WI38 (cell line): ENCODE results near the gene TSKS.

ENCODE experiments used
- H3K4me3 ChIP-seq: 2 replicates; pipeline ENCODE4 v1.5.1; 2011; ENCODE audit warnings: low read depth, mild to moderate bottlenecking, control low read depth, low read length
- TF ChIP-seq, protein P1 (sequence below): IDR thresholded peaks from 2 replicates; pipeline ENCODE4 v1.5.1; 2012; ENCODE audit warnings: low read depth, mild to moderate bottlenecking, control low read depth, low read length

Gene TSKS

DNA sequence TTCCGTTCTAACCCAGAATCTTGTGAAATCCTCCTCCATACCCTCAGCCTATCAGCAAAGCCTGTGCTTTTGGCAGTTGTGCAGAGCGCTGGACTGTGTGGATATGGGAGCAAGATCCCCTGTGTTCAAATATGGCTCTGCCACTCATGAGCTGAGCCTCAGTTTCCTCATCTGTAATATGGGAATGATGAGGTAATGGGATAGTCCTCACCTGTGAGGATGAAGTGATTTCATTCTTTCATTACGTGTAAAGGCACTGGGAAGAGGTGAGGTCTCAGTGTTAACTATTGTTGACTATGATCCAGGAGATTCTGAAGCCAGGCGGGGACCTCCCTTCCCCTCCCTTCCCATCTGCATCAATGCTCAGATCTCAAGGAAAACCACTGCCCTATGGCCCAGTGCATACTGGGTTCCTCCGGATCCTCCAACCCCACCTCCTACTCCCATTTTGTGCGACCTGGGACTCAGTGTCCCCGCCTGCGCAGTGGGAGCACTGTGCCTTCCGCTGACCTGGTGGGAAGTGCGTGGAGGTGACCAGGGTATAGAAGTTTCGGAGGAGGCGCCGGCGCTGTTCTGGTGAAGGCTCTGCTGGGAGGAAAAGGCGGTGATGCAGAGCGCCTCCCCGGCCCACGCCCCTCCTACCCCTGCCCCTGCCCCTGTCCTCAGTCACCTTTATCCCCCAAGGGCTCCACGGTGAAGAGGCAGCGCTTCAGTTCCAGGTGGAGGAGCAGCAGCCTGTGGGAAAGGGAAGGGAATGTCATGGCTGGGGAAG is 45.0 kb upstream of the TSKS start:
- H3K4me3 ChIP-seq = no peak overlapping the region
- TF ChIP-seq, protein P1, sequence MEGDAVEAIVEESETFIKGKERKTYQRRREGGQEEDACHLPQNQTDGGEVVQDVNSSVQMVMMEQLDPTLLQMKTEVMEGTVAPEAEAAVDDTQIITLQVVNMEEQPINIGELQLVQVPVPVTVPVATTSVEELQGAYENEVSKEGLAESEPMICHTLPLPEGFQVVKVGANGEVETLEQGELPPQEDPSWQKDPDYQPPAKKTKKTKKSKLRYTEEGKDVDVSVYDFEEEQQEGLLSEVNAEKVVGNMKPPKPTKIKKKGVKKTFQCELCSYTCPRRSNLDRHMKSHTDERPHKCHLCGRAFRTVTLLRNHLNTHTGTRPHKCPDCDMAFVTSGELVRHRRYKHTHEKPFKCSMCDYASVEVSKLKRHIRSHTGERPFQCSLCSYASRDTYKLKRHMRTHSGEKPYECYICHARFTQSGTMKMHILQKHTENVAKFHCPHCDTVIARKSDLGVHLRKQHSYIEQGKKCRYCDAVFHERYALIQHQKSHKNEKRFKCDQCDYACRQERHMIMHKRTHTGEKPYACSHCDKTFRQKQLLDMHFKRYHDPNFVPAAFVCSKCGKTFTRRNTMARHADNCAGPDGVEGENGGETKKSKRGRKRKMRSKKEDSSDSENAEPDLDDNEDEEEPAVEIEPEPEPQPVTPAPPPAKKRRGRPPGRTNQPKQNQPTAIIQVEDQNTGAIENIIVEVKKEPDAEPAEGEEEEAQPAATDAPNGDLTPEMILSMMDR = no peak

DNA sequence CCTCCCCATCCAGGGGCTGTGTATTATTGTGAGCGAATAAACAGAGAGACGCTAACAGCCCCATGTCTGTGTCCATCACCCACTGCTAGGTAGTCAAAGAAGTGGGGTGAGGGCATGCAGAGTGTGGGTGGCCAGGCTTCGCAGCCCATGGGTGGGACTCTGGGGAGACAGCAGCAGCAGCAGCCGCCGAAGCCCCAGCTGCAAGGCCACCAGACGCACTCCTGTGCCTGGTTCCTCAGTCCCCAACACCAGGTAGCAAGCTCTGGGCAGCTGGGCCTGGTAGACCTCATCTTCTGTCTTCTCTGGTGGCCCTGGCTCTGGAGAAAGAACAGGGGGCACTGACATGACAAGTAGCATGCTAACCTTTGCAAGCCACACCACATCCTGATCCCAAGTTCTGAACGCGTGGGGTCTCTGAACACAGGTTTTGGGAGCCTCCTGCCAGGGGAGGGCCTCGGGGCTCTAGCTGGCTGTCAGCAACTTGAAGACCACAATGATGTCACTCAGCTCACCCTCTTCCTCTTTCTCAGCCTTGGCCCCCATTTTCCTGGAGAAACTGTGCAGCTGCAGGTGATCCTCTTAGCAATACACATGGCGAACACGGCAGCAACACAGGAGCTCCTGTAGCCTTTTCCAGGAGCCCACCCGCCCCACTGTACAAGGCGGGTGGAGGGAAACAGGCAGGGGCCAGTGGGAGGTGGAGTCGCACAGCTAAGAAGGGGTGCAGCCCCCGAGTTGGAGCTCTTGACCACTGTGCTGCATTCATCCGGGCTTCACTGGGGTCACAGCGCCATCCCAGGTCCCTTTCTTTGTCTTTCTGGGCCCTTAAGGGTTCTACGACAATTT is 44.2 kb upstream of the TSKS start:
- no peak overlapping the region for H3K4me3 ChIP-seq
- TF ChIP-seq, protein P1 = no peak

DNA sequence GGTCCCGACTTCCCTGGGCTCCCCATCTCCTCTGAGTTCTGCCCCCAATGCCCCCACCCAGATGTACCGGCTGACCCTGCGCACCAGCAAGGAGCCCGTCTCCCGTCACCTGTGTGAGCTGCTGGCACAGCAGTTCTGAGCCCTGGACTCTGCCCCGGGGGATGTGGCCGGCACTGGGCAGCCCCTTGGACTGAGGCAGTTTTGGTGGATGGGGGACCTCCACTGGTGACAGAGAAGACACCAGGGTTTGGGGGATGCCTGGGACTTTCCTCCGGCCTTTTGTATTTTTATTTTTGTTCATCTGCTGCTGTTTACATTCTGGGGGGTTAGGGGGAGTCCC is 43.5 kb upstream of the TSKS start:
- TF ChIP-seq, protein P1 = no peak
- no peak overlapping the region for H3K4me3 ChIP-seq

DNA sequence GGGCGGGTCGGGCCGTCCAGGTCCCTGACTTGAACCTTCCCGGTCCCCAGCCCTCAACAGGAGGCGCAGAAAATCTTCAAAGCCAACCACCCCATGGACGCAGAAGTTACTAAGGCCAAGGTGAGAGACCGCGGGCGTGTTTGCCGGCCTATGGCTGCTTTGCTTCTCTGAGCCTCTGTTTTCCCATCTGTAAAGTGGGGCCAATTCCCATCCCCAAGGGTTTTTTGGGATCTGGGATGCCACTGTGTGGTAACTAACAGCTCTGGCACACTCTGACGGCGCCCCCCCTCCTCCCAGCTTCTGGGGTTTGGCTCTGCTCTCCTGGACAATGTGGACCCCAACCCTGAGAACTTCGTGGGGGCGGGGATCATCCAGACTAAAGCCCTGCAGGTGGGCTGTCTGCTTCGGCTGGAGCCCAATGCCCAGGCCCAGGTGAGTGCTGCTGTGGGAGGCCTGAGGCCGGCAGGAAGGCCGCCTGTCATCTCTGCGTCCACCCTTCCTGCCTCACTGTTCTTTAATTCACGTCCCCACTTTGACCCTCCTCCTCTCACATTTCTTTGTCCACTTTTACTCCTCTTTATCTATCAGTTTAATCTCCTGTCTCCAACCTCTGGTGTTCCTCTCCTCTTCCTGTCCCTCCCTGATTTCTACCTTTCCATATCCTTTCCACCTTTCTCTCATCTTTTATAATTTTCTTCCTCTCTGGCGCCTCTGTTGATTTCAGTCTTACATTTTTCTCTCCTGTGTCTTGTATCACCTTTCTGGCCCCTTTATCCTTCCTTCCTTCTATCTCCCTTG is 42.9 kb upstream of the TSKS start:
- TF ChIP-seq, protein P1 = no peak
- H3K4me3 ChIP-seq = no peak overlapping the region

DNA sequence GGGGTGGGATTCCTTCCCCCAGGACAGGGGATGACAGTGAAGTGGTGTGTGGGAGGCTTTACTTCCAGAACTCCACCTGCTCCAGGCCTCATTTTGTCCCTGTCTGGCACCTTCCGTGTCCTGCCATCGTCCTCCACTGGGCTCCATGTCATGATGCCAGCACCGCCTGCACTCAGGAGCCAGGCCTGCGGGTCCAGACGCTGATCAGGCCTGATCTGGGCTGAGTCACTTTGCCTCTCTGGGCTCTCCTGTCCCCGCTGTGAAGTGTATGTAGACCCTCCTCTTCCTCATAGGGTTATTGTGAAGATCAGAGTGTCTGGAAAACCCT is 40.4 kb upstream of the TSKS start:
- no peak overlapping the region for H3K4me3 ChIP-seq
- TF ChIP-seq, protein P1 = no peak

DNA sequence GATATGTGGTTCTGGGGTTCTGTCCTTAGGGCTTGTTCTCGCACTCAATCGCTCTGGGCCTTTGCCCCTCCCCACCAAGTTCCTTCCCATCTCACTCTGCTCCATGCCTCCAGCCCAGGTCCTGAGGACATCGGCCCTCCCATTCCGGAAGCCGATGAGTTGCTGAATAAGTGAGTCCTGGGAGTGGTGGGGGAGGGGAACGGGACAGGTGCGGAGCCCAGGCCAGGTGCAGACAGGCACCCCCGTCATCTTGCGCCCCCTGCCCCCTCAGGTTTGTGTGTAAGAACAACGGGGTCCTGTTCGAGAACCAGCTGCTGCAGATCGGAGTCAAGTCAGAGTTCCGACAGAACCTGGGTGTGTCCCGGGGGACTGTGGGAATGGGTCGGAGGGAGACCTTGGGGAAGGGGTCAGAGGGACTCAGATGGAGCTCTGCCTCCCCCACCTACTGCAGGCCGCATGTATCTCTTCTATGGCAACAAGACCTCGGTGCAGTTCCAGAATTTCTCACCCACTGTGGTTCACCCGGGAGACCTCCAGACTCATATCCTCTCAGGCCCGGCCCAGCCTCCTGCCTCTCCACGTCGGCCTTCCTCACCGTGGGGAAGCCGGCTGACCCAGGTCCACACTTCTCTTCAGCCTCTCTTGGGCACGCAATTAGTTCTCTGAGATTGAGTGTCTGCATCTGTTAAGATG is 39.9 kb upstream of the TSKS start:
- H3K4me3 ChIP-seq = no peak overlapping the region
- TF ChIP-seq, protein P1 = no peak
